ENCODE results near the gene GLI3. TPM values are rescaled to one million over a fixed set of nuclear protein-coding genes. Genes with fewer than 3 reads are reported as not detected.

The GLI3 gene
- total and polyA plus RNA-seq, 2 of the 4 experiments (the other 2 are of a cell fraction) = 1.3 to 3.9 TPM

GRCh38 chr7:42186151-42186550 is 50.9 kb downstream of the GLI3 start:
- H3K79me1 ChIP-seq (ENCODE audit: low read depth in 1 of 2, low read length in 2 of 2) = peaks cover 12 to 39% of the 10 kb centered on the region in 2 experiments
- H3K27ac ChIP-seq (ENCODE audit: insufficient read depth, low read length) = no peak overlapping the region
- no peak overlapping the region for H3K4me3 ChIP-seq (ENCODE audit: insufficient read depth, low read depth, low read length)
- WGBS, 2 experiments (ENCODE audit: extremely low coverage in 2 of 2, insufficient read length in 1 of 2) = 71% methylated on average over 1 of the region's 5 CpGs; no CpG with 5 or more reads in 1 of the 2 experiments
- H3K9ac ChIP-seq (ENCODE audit: low read depth, low read length) = no peak overlapping the region
- peak; percentile 21; the same call in 1 of the 2 replicates for TF ChIP-seq CTCF (conservative IDR thresholded peaks at IDR 0.05; ENCODE audit: low read depth, low read length)
- no peak for TF ChIP-seq RCOR1 (IDR thresholded peaks at IDR 0.05; ENCODE audit: insufficient replicate concordance, low read length)
- TF ChIP-seq MXI1 (IDR thresholded peaks at IDR 0.05; ENCODE audit: borderline replicate concordance, low read depth, low read length) = no peak
- no peak for TF ChIP-seq NFE2L2 (IDR thresholded peaks at IDR 0.05; ENCODE audit: low read depth, low read length)
- TF ChIP-seq USF2 (IDR thresholded peaks at IDR 0.05; ENCODE audit: low read depth, low read length) = no peak
- no peak for TF ChIP-seq POLR2A (IDR thresholded peaks at IDR 0.05; ENCODE audit: low read depth, low read length)
- TF ChIP-seq CHD1 (IDR thresholded peaks at IDR 0.05; ENCODE audit: low read depth, low read length) = no peak
- TF ChIP-seq RFX5 (IDR thresholded peaks at IDR 0.05; ENCODE audit: low read depth, low read length) = no peak
- no peak for TF ChIP-seq ELK1 (IDR thresholded peaks at IDR 0.05; ENCODE audit: borderline replicate concordance, low read depth, low read length)
- H3K9me3 ChIP-seq (ENCODE audit: control insufficient read depth, insufficient read depth, low read length) = no peaks in the 10 kb centered on the region
- no peak overlapping the region for H2AK9ac ChIP-seq (replicated peaks; ENCODE audit: low read depth, low read length, poor library complexity)
- peaks cover 14% of the 10 kb centered on the region; the same call in 1 of the 2 replicates for H4K20me1 ChIP-seq (ENCODE audit: insufficient read depth, low read length)
- H3K36me3 ChIP-seq (ENCODE audit: control insufficient read depth, insufficient read depth, low read length) = no peaks in the 10 kb centered on the region
- in situ Hi-C loops (cut with MboI; ENCODE audit: low sequenced_read_pairs) (no loop called here), dilution Hi-C loops (cut with HindIII; ENCODE audit: low sequenced_read_pairs, unreplicated experiment) (no loop called here), intact Hi-C loops (cut with micrococcal nuclease) (no loop called here)
- H3K27me3 ChIP-seq (ENCODE audit: control insufficient read depth, insufficient read depth, low read length) = no peaks in the 10 kb centered on the region
- no peak overlapping the region for H3K18ac ChIP-seq (ENCODE audit: low read depth, low read length)
- H4K8ac ChIP-seq (ENCODE audit: low read depth in 2 of 2, low read length in 2 of 2) = no peak overlapping the region
- BruUV-seq (replicated peaks) = no TSS peak
- H3K23ac ChIP-seq (ENCODE audit: low read depth, low read length) = no peak overlapping the region
- H3K56ac ChIP-seq (ENCODE audit: extremely low read depth, insufficient read depth, low read length) = no peak overlapping the region
- H3K4me1 ChIP-seq (ENCODE audit: control insufficient read depth, insufficient read depth, low read length) = peaks cover 7% of the 10 kb centered on the region; the same call in 1 of the 2 replicates
- H4K5ac ChIP-seq (ENCODE audit: low read depth, low read length) = no peak overlapping the region
- DNase-seq (no peak), ATAC-seq (ENCODE audit: low read depth) (no peak)
- no peak overlapping the region for H2BK20ac ChIP-seq (ENCODE audit: low read depth, low read length)
- no peak overlapping the region for H2BK15ac ChIP-seq (ENCODE audit: low read depth, low read length)
- H2AFZ ChIP-seq (replicated peaks; ENCODE audit: low read length, poor library complexity) = no peak overlapping the region
- no peak overlapping the region for H3K4me2 ChIP-seq (ENCODE audit: low read depth, low read length)
- H3K9me1 ChIP-seq (ENCODE audit: insufficient read depth, low read length) = peaks cover 11% of the 10 kb centered on the region
- no peak overlapping the region for H2BK5ac ChIP-seq (ENCODE audit: low read depth, low read length, poor library complexity, severe bottlenecking)
- no peak overlapping the region for H3K14ac ChIP-seq (replicated peaks; ENCODE audit: low read depth, low read length)
- no peak overlapping the region for H2BK120ac ChIP-seq (ENCODE audit: low read depth, low read length)
- H3K4ac ChIP-seq (ENCODE audit: low read depth, low read length) = no peak overlapping the region
- H2AK5ac ChIP-seq (ENCODE audit: low read depth, low read length) = no peak overlapping the region
- POLR2A ChIA-PET (ENCODE audit: unreplicated experiment) = no interaction called here
- no peak overlapping the region for H4K91ac ChIP-seq (ENCODE audit: insufficient read depth, low read depth, low read length)
- CTCF ChIA-PET = interaction anchor here (1.0 kb wide), 1 partner anchor 11 kb away, joined by 3 read pairs; no protein-coding TSS in a partner anchor

Measured in IMR-90 (cell line).